ENCODE measurements around the gene SRA1. TPM values are rescaled to one million over a fixed set of nuclear protein-coding genes. Genes with fewer than 3 reads are reported as not detected.

The SRA1 gene
- total RNA-seq, 4 donors from 2014 or later: 34.1 to 67.3 (median 40.6) TPM

GRCh38 chr5:140555747-140556312, 1.4 kb downstream of the SRA1 start:
- Histone ChIP-seq H3K27me3 (no peaks in the 10 kb centered on the region), H3K4me3 (peak overlapping the region; percentile 54 to 99 (median 80)), H3K4me1 (peaks cover 37 to 39% of the 10 kb centered on the region in 2 donors), H3K9me3 (no peaks in the 10 kb centered on the region), H3K27ac (peak overlapping the region; percentile 88 to 97 (median 92)), H3K36me3 (peaks cover 0 to 14% of the 10 kb centered on the region in 2 donors)
- DNase-seq: no peak
- intact Hi-C loops (cut with DNase I; ENCODE audit: low total_unique reads) (loop anchor here (10.0 kb wide), 1 partner anchor 311 kb away; no protein-coding TSS in a partner anchor), in situ Hi-C loops (cut with MboI; ENCODE audit: low sequenced_read_pairs in 4 of 4) (loop anchor here in 1 of 4 donors (25.0 kb wide), 1 partner anchor 319 kb away; no protein-coding TSS in a partner anchor)
- no peak for TF ChIP-seq CTCF (IDR thresholded peaks at IDR 0.05 in 4 of 5, conservative IDR thresholded peaks at IDR 0.05 in 1 of 5)
- no peak for TF ChIP-seq POLR2A (IDR thresholded peaks at IDR 0.05)
- no peak for ATAC-seq

- Histone ChIP-seq H3K27me3 (no peaks in the 10 kb centered on the region), H3K9me3 (no peaks in the 10 kb centered on the region), H3K27ac (peak overlapping the region; percentile 88 to 97 (median 92)), H3K4me3 (no peak overlapping the region), H3K36me3 (peaks cover 0 to 26% of the 10 kb centered on the region in 2 donors), H3K4me1 (peaks cover 51 to 52% of the 10 kb centered on the region in 2 donors)
- TF ChIP-seq CTCF (IDR thresholded peaks at IDR 0.05 in 4 of 5, conservative IDR thresholded peaks at IDR 0.05 in 1 of 5) (no peak), POLR2A (IDR thresholded peaks at IDR 0.05) (no peak)
- DNase-seq: no peak
- intact Hi-C loops (cut with DNase I; ENCODE audit: low total_unique reads) (loop anchor here (10.0 kb wide), 1 partner anchor 310 kb away; no protein-coding TSS in a partner anchor), in situ Hi-C loops (cut with MboI; ENCODE audit: low sequenced_read_pairs in 4 of 4) (loop anchor here in 1 of 4 donors (25.0 kb wide), 1 partner anchor 317 kb away; no protein-coding TSS in a partner anchor)
- no peak for ATAC-seq
Observed at GRCh38 chr5:140554454-140554853, 2.8 kb downstream of the SRA1 start.

GRCh38 chr5:140553657-140554056, 3.6 kb downstream of the SRA1 start:
- ATAC-seq: no peak
- no peaks in the 10 kb centered on the region for H3K9me3 ChIP-seq
- DNase-seq: no peak
- intact Hi-C loops (cut with DNase I; ENCODE audit: low total_unique reads) (loop anchor here (10.0 kb wide), 1 partner anchor 309 kb away; no protein-coding TSS in a partner anchor), in situ Hi-C loops (cut with MboI; ENCODE audit: low sequenced_read_pairs in 4 of 4) (loop anchor here in 1 of 4 donors (25.0 kb wide), 1 partner anchor 316 kb away; no protein-coding TSS in a partner anchor)
- H3K27ac ChIP-seq: peak overlapping the region; percentile 88 to 97 (median 92)
- TF ChIP-seq POLR2A (IDR thresholded peaks at IDR 0.05) (no peak), CTCF (IDR thresholded peaks at IDR 0.05 in 4 of 5, conservative IDR thresholded peaks at IDR 0.05 in 1 of 5) (no peak)
- peaks cover 59 to 60% of the 10 kb centered on the region in 2 donors for H3K4me1 ChIP-seq
- no peaks in the 10 kb centered on the region for H3K27me3 ChIP-seq
- peaks cover 0 to 26% of the 10 kb centered on the region in 2 donors for H3K36me3 ChIP-seq
- no peak overlapping the region for H3K4me3 ChIP-seq

- H3K4me1 ChIP-seq: peaks cover 65 to 70% of the 10 kb centered on the region in 2 donors
- ATAC-seq (no peak), DNase-seq (no peak)
- no peaks in the 10 kb centered on the region for H3K27me3 ChIP-seq
- H3K4me3 ChIP-seq: no peak overlapping the region
- no peak for TF ChIP-seq POLR2A (IDR thresholded peaks at IDR 0.05)
- no peak for TF ChIP-seq CTCF (IDR thresholded peaks at IDR 0.05 in 4 of 5, conservative IDR thresholded peaks at IDR 0.05 in 1 of 5)
- H3K27ac ChIP-seq: peak overlapping the region in 3 of 4 donors; percentile 92 to 100 (median 99)
- intact Hi-C loops (cut with DNase I; ENCODE audit: low total_unique reads): loop anchor here (10.0 kb wide), 1 partner anchor 307 kb away; no protein-coding TSS in a partner anchor
- in situ Hi-C loops (cut with MboI; ENCODE audit: low sequenced_read_pairs in 4 of 4): loop anchor here in 1 of 4 donors (25.0 kb wide), 1 partner anchor 315 kb away; no protein-coding TSS in a partner anchor
- peaks cover 0 to 26% of the 10 kb centered on the region in 2 donors for H3K36me3 ChIP-seq
- H3K9me3 ChIP-seq: no peaks in the 10 kb centered on the region
Observed at GRCh38 chr5:140551872-140552271, 5.4 kb downstream of the SRA1 start.
